ENCODE results near the gene ACP2. TPM values are rescaled to one million over a fixed set of nuclear protein-coding genes. Genes with fewer than 3 reads are reported as not detected.

The ACP2 gene
- polyA plus RNA-seq, 2 of the 4 experiments (the other 2 are of a cell fraction), result 13.6 to 19.7 TPM

GRCh38 chr11:47225552-47226400, 22.8 kb downstream of the ACP2 start:
- H3K4me2 ChIP-seq, result no peak overlapping the region
- no peak for FAIRE-seq
- H3K27ac ChIP-seq, result no peak overlapping the region
- POLR2A ChIA-PET, result no interaction called here
- WGBS (ENCODE audit: missing lambda C conversion rate), result 96% methylated on average over 7 of the region's 7 CpGs
- H3K4me1 ChIP-seq, result peaks cover 3% of the 10 kb centered on the region
- CTCF ChIA-PET, result interaction anchor here (1.4 to 11.9 kb wide), 2 partner anchors 9 to 34 kb away, joined by 3 to 101 read pairs; no protein-coding TSS in a partner anchor
- TF ChIP-seq HMGXB4 (CRISPR knock-in tag; IDR thresholded peaks at IDR 0.05; ENCODE audit: borderline replicate concordance) (no peak), E2F6 (IDR thresholded peaks at IDR 0.05; ENCODE audit: borderline replicate concordance, low read depth) (no peak), ZFP36 (IDR thresholded peaks at IDR 0.05; ENCODE audit: borderline replicate concordance, partially characterized antibody) (no peak), BHLHE40 (IDR thresholded peaks at IDR 0.05; ENCODE audit: low read depth, low read length) (no peak), CBX8 (IDR thresholded peaks at IDR 0.05) (no peak), CEBPB (IDR thresholded peaks at IDR 0.05) (no peak), RFX5 (IDR thresholded peaks at IDR 0.05) (no peak), ESRRA (IDR thresholded peaks at IDR 0.05; ENCODE audit: borderline replicate concordance, low read length) (no peak), POLR2A (IDR thresholded peaks at IDR 0.05; ENCODE audit: low read length) (no peak), RARB (CRISPR knock-in tag; IDR thresholded peaks at IDR 0.05) (no peak), NR3C1 (IDR thresholded peaks at IDR 0.05) (no peak), SREBF2 (IDR thresholded peaks at IDR 0.05) (no peak), HDAC2 (IDR thresholded peaks at IDR 0.05) (no peak), KDM1A (IDR thresholded peaks at IDR 0.05; ENCODE audit: low read depth) (no peak), JUN (IDR thresholded peaks at IDR 0.05) (no peak), CTCF (IDR thresholded peaks at IDR 0.05) (no peak), ZNF302 (CRISPR knock-in tag; IDR thresholded peaks at IDR 0.05) (no peak), HOXB13 (CRISPR knock-in tag; IDR thresholded peaks at IDR 0.05; ENCODE audit: low read depth) (no peak)
- H3K4me3 ChIP-seq, result no peak overlapping the region
- no peak for ATAC-seq
- no peaks in the 10 kb centered on the region for H3K9me3 ChIP-seq
- DNase-seq (ENCODE audit: low read depth in 1 of 2, low spot score in 1 of 2), result no peak

GRCh38 chr11:47222696-47223095, 25.9 kb downstream of the ACP2 start:
- POLR2A ChIA-PET, result no interaction called here
- TF ChIP-seq PHF8 (IDR thresholded peaks at IDR 0.05; ENCODE audit: borderline replicate concordance, low read depth) (no peak), HDAC2 (IDR thresholded peaks at IDR 0.05) (no peak), CHD2 (IDR thresholded peaks at IDR 0.05; ENCODE audit: low read length, partially characterized antibody) (no peak), BHLHE40 (IDR thresholded peaks at IDR 0.05; ENCODE audit: low read depth, low read length) (no peak), MYC (IDR thresholded peaks at IDR 0.05; ENCODE audit: borderline replicate concordance, low read length) (no peak), JUN (IDR thresholded peaks at IDR 0.05) (no peak), RARB (CRISPR knock-in tag; IDR thresholded peaks at IDR 0.05) (no peak), BCL3 (IDR thresholded peaks at IDR 0.05) (no peak), CBX8 (IDR thresholded peaks at IDR 0.05) (no peak), ZNF302 (CRISPR knock-in tag; IDR thresholded peaks at IDR 0.05) (no peak), CBX2 (IDR thresholded peaks at IDR 0.05; ENCODE audit: borderline replicate concordance, low read depth) (no peak), MAFK (IDR thresholded peaks at IDR 0.05; ENCODE audit: partially characterized antibody) (no peak), REST (IDR thresholded peaks at IDR 0.05) (no peak), FOSB (CRISPR knock-in tag; IDR thresholded peaks at IDR 0.05) (no peak), ZFP36 (IDR thresholded peaks at IDR 0.05; ENCODE audit: borderline replicate concordance, partially characterized antibody) (no peak), CEBPB (IDR thresholded peaks at IDR 0.05) (no peak)
- Histone ChIP-seq H3K9me3 (no peaks in the 10 kb centered on the region), H3K27ac (no peak overlapping the region), H3K4me2 (no peak overlapping the region), H3K4me3 (no peak overlapping the region), H3K4me1 (peaks cover 32% of the 10 kb centered on the region)
- CTCF ChIA-PET, result interaction anchor here (1.2 to 11.9 kb wide), 5 partner anchors 12 to 44 kb away, joined by 4 to 101 read pairs (median 8); no protein-coding TSS in a partner anchor
- ATAC-seq, result no peak
- DNase-seq (ENCODE audit: low read depth in 1 of 2, low spot score in 1 of 2), result no peak
- FAIRE-seq, result no peak
- WGBS (ENCODE audit: missing lambda C conversion rate), result 92% methylated on average over 2 of the region's 2 CpGs

All from A549 (cell line).